ENCODE results near the gene USF3.

Gene USF3

DNA sequence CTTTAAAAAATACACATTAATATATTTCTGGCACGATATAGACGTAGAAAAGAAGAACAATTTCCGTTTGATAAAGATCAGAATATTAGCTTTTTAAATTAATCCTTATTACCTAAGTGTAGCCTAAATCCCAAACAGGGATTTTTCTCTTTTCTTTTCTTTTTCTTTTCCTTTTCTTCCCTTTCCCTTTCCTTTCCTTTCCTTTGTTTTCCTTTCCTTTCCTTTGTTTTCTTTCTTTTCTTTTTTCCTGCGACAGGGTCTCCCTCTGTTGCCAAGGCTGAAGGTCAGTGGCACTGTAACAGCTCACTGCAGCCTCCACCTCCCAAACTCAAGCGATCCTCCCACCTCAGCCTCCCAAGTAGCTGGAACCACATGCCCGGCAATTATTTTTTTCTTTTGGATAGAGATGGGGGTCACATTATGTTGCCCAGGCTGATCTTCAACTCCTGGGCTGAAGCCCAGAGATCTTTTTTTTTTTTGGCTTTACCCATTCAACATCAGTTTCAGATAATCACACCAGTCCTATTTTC lies 1.8 kb upstream of the USF3 start:
- DNase-seq, result no peak

DNA sequence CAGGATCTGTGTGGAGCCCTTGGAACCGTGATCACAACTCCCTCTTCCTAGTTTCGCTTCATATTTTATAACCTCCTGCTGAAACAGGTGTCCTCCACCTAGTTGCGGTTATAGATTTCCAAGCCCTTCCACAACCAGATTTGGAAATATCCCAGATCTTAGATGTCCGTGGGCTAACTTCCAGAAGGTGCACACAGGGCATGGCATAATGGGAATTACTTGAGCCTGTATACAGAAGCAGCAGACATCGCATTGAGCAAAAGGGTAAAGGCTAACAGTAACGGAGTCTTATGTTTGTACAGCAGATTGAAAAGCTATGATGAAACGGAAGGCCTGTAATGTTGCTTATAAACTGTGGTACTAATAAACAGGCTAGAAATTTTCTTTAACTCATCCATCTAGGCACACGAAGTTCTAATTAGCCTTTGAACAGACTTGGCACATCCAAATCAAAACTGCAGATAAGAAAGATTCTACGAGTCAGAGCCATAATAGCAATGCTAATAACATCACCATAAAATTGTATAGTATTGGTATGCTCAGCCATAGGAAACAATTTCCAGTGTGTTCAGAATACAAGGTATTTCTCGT lies 1.2 kb upstream of the USF3 start:
- no peak for DNase-seq

DNA sequence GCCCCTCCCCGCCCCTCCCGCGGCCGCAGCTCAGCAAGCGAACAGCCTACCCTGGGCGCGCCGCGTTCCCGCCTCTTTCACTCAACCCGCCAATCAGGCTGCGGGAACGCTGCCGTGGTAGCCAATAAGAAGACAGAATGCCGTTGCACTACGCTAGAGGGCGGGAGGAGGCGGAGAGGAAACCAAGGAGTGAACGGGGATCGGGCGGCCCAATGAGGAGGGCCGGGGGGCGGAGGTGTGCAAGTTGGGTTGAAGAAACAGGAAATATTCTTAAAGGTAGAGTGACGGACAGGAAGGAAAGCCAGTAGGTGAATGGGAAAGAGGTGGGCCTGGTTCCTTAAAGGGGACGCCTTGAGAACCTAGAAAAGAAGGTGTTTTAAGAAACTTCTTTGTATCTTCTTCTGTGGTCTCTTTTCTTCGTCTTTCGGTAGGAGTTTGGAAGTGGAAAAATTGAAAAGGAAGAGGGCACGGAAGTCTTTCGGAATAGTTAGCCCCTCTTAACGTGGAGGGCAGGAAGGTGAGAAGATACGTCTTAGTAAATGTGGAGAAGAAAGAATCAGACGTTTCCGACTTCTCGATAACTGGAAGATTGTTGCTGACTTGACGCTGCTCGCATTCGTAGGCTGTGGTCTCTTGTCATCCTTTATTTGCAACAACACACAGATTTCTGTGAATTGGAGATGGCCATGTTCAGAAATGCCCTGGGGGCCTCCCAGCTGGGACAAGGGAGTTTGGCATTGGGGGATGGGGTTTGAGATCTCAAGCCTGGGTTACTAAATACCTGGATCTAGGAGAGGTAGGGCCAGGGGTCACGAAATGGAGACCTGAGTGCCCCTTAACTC lies 437 bp upstream of the USF3 start:
- DNase-seq, result peak; percentile 92

DNA sequence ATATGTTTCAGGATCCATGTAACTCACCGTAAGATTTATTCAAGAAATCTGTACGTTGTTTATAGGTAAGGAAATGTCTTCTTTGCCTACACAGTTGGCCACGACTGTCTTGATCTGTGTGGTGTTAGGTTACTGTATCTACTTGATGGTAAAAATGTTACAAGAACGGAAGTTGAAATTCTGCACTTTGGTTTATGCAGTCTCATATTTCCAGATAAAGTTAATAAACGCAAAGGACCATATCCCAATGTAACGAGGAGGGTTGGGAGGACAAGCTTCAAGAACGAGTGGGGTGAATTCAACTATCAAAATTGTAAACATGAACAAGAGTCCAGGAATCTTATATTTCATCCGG lies 1.0 kb downstream of the USF3 start:
- no peak for DNase-seq

DNA sequence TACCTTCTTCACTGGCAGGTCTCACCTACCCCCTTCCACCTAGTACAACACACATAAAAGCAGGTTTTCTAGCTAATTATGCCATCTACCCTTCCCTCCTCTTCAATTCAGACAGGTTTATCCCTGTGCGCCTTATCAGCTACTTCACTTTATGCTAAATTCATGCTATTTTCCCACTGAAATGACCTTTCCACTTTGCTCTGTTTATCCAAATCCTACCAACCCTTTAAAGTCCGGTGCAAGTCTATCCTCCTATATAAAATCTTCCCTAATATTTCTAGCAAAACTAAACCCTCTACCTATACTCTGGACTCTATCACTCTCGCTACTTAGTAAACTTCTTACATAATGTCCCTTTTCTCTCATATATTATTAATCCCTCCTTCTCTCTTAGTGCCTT lies 6.0 kb downstream of the USF3 start:
- no peak for DNase-seq

DNA sequence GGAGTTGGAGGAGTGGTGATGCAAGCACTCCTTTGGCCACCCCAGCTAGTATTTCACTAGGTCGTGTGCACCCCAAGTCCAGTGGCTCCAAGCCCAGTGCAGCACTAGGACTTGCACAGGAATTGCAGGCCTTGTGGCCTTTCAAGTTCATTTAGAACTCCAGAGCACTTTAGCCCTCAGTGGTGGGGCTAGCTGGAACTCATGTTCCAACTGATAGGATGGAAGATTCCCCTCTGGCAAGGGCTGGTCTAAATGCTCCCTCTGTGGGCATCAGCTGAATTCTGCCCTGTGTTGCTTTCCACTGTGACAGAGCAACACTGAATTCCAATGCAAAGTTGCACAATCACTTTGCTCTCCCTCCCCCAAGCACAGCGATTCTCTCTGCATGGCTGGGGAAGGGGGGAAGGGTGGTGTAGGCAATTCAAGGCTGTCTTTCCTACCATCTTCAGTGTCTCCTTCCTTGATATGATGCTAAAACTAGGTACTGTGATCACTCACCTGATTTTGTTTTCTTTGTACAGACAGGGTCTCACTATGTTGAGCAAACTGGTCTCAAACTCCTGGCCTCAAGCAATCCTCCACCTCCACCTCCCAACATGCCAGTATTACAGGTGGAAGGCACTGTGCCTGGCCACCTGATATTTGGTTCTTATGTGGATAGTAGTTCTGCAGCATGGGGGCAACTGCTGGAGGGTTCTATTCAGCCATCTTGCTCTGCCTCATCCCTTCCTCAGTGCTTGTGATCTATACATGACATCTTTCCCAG lies 10.3 kb downstream of the USF3 start:
- no peak for DNase-seq

DNA sequence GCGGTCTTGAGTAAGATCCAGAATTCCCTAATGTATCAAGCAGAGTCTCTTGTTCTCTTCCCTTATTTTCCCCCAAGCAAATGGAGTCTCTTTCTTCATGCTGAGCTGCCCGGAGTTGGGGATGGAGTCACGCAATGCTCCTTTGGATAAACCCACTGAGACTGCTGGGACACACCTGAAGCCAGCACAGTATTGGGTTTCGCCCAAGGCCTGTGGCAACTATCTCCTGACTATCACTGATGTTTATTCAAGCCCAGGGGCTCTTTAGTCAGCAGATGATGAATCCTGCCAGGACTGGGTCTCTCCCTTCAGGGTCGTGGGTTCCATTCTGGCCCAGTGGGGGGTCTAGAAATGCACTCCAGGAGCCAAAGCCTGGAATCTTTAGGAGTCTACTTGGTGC lies 11.3 kb downstream of the USF3 start:
- DNase-seq, result no peak

DNA sequence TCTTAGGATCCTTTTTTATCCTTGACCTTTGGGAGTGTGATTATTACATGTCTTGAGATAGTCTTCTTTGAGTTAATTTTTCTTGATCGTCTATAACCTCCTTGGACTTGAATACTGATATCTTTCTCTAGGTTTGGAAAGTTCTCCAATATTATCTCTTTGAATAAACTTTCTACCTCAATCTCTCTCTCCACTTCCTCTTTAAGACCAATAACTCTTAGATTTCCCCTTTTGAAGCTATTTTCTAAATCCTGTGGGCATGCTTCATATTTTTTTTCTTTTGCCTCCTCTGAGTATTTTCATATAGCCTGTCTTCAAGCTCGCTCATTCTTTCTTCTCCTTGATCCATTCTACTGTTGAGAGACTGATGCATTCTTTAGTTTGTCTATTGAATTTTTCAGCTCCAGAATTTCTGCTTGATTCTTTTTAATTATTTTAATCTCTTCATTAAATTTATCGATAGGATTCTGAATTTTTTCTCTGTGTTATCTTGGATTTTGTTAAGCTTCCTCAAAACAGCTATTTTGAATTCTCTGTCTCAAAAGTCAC lies 12.1 kb downstream of the USF3 start:
- DNase-seq, result no peak

DNA sequence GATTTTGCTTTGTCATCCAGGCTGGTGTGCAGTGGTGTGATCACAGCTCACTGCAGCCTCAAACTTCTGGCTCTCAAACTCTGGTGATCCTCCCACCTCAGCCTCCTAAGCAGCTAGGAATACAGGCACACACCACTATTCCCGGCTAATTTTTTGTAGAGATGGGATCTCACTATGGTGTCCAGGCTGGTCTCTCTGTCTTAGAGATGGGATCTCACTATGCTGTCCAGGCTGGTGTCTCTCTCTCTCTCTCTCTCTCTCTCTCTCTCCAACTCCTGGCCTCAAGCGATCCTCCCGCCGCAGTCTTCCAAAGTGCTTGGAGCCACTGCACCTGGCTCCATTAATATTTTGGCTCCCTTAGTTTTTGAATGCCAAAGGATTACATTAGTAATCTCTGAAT lies 17.7 kb downstream of the USF3 start:
- no peak for DNase-seq

DNA sequence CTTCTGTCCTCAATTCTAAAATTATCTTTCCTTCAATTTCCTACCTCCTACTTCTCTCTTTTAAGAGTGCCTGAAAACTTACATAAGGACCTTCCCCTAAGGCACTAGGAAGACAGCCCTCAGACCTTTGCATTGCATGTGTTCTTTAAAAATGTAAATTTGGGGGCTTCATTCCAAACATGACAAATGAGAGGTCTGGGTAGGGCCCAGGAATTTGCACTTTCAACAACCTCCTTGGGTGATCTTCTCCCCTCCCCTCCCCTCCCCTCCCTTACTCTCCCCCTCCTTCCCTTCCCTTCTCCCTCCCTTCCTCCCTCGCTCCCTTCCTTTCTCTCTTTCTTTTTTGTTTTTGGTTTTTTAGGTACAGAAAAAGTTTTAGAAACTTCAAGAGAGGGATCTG lies 18.7 kb downstream of the USF3 start:
- no peak for DNase-seq

DNA sequence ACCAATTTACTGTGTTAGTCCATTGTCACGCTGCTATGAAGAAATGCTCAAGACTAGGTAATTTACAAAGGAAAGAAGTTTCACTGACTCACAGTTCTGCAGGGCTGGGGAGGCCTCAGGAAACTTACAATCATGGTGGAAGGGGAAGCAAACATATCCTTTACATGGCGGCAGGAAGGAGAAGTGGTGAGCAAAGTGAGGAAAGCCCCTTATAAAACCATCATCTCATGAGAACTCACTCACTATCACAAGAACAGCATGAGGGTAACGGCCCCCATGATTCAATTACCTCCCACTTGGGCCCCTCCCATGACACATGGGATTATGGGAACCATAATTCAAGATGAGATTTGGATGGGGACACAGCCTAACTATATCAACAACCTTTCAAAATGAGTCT lies 20.2 kb downstream of the USF3 start:
- no peak for DNase-seq

DNA sequence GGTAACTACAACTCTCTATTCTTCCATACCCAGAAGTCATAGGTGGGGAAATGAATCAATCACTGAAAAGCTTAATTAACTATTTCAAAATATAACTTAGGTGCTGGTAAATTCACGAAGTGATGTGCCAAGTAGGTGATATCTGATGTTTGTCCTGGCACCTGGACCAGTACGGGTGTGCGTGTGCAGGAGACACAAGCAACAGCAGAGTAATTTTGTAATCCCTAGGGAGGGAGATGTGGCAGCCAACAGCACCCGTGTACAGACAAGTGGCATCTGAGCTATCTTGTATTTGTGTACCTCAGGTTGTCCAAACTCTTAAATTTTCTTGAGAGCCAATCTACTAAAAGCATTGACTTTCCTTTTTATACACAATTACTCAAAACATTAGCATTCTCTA lies 22.8 kb downstream of the USF3 start:
- no peak for DNase-seq

DNA sequence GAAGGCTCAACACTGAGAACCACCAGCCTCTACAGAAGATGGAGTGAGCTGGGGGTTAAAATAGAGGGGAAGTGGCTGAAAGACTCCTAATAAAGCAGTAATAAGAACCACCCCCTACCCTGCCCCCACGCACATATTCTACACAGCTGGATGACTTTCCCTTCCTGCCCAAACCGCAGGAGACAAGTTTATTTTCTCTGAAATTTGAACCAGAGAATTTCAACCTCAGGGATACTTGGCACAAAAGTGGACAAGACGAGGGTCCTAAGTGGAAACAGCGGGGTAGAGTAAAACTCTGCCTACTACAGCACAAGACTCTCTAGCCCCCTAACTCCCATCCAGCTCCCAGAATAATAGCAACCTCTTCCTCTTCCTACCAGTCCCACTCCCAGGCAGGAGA lies 28.4 kb downstream of the USF3 start:
- no peak for DNase-seq

DNA sequence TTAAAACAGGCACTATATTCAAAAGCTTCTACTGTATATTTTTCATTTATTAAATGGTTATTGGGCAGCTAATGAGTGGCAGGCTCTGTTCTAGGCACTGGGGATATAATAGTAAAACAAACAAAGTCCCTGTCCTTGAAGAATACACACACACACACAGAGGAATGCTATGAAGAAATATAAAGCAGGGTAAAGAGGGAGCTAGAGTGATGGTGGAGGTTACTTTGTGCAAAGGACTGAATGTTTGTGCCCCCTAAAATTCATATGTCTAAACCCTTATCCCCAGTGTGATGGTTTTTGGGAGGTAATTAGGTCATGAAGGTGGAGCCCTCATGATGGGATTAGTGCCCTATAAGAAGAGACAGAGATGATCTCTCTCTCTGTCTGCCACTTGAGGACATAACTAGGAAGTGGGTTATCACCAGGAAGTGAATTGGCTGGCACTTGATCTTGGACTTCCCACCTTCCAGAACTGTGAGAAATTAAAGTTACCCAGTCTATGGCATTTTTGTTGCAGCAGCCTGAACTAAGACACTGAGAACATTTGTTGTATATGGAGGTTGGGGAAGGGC lies 31.8 kb downstream of the USF3 start:
- DNase-seq, result no peak

DNA sequence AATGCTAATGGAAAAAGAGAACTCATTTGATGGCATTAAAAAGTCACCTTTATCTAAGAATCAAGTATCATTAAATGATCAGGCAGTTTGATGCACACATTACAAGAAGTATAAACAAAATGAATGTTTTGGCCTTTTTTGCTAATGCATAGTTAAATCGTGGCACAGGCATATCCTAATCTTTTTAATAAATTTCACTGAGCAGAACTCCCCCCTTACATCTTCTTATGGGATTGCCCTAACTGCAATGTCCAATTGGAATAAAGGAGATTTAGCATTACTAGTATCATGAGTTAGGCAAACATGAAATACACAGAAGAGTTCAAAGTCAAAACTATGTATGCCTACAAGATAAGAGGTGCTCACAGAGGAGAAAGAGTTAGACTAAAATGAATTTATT lies 32.7 kb downstream of the USF3 start:
- DNase-seq, result no peak

DNA sequence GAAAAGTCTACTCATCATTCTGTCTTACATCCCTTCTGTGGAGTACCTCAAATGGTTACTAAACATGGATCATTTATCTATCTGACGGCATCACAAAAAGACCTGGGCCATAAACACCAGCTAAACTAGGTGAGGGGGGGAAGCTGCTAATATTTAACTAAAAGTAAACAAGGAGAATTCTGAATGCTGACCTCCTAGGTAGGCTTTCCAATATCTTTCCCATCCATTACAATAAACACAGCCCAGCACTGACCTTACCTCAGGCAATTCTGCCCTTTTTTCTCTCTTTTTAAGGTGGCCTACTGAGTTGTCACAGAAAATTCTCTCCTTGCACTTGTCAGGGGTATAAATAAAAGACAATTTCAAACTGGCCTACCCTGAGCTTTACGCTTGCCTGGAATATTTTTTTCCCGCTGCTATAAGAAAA lies 33.1 kb downstream of the USF3 start:
- no peak for DNase-seq

DNA sequence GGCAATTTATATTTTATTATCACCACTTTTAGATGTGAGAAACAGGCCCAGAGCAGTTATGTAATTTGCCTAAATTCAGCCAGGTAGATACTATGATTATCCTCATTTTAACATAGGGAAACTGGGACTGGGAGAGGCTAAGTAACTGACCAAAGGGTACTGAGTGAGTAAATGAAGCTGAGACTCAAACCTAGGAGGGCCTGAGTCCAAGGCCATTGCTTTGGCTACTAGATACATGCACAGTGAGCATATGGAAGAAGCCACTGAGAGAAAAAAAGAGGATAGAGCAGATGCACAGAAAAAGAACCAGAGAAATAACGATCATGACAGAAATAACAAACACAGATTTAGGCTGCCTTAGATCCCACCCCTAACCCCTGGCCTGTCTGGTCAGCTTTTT lies 33.6 kb downstream of the USF3 start:
- DNase-seq, result no peak

DNA sequence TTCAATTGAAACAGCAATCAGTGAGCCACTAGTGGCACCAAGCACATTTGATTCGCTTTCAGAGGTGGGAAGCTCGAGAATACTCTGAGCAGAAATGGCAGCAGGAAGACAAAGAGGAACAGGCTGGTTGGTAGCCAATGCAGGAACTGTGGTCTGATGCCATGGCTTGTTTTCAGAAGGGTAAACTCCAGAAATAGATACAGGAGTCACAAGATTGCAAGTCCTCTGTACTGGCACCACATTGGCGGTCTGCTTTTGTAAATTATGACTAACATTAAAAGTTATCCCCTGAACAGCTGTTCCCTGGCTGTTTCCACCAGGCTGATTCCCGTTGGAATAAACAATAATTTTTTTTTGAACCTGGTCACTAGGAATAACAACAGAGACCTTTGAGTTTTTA lies 35.5 kb downstream of the USF3 start:
- DNase-seq, result no peak

DNA sequence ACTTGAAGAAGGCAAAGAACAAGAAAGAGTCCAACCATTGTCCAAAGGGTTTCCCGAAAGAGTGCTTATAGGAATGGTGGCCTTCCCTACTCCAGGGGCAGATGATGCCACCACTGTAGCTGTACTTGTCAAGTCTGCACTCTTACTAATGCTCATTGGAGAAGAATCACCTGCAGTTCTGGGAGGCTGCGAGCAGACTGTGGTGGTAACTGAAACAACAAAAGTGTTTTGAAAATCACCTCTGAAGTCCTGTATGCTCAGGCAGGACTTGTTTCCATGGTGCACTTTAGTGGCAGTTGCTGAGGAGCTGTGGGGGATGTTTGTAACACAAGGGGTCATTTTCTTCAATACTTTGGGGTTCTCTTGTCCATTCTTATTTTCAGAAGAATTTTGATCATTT lies 36.0 kb downstream of the USF3 start:
- no peak for DNase-seq

DNA sequence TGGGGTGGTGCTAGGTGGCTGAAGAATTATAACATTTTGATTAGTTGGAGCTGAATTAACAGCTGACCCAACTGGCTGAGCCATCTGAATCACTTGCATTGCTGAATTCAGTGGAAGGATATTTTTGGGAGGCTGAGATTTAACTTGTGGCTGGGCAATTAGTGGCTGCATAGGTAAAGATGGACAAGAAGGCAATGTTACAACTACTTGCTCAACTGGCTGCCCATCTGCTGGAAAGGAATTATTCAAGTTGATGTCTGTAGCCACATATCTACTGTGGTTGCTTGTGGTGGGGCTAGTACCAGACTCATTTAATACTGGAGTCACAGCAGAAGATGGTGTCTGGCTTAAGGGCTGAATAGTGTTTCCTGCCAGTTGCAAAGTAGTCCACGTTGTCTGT lies 36.4 kb downstream of the USF3 start:
- DNase-seq, result no peak

DNA sequence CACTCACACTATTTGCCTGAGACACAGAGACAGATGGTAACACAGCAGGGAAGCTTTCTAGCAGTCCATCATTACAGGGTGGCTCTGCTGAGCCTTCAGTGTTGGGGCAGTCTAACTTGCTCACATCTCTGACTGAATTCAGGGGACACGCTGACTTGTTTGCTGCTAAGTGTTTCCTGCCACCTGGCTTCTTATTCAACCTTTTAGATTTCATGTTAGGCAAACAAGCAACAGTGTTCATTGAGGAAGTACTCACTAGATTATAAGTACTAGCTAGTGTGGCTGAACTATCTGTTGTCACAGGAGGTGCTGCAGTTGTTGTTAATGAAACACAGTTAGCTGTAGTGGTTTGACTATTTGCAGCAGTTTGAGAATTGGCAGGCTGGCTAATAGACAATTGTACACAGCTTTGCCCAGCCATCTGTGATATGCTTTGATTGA lies 37.3 kb downstream of the USF3 start:
- no peak for DNase-seq

DNA sequence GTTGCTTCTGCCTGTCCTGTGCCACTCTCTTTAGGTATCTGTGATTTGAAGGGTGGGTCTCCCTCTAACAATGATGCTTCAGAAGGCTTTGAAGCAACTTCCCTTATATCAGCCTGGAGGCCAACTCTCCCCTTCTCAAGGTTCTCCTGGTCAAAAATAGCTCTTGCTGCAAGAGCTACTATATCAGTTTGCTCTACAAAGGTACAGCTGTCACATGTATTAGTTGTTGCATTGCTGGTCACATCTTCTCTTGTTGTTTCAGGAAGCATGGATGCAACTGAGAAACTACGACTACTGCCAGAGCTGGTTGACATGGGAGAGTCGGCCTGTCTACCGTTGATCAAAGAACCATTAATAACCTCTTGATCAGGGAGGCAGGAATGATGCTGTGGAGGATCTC lies 38.3 kb downstream of the USF3 start:
- no peak for DNase-seq

DNA sequence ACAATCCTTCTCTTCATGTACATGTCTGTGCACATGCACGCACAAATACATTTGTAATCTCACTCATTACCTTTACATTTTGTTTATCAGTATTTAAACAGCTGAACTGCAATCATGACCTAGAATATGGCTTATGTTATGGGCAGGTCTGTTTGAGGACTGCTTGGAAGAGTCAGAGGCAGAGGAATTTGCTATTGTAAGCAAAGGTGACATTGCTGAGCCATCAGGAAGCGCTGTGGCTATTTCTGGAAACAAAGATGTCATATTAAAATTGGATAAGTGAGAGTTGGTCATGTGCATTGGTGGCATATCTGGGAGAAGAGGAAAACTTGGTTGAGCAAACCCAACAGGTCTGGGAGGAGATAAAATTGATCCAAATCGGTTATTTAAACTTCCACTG lies 41.6 kb downstream of the USF3 start:
- no peak for DNase-seq

Measured in activated gamma-delta T cell (primary cell).